SKM-1 (cell line): ENCODE results near the gene FAM222B.
A peak's percentile ranks its signal among the peaks of the same experiment; 100 is the strongest.

Source experiments
- DNase-seq: peaks from one replicate; lab custom pipeline; 2025; ENCODE audit not compliant: unreplicated experiment; lab: John Stamatoyannopoulos, UW

FAM222B gene

GRCh38 chr17:28715217-28715616, 127.4 kb downstream of the FAM222B start:
- DNase-seq, result no peak

- DNase-seq, result no peak
Measured at GRCh38 chr17:28714281-28714680, 128.3 kb downstream of the FAM222B start.

- no peak for DNase-seq
Measured at GRCh38 chr17:28712705-28713415, 129.7 kb downstream of the FAM222B start.

- DNase-seq, result no peak
Measured at GRCh38 chr17:28712032-28712704, 130.4 kb downstream of the FAM222B start.

- no peak for DNase-seq
Measured at GRCh38 chr17:28711723-28712031, 130.9 kb downstream of the FAM222B start, which contains the start of gene PROCA1. Gene PROCA1, minus strand, starts transcription at chr17:28711888. Its CDS starts 228 bp downstream, at chr17:28711660.

- DNase-seq, result peak; percentile 29
Measured at GRCh38 chr17:28710861-28711722, 131.5 kb downstream of the FAM222B start.

GRCh38 chr17:28707339-28707720, 135.3 kb downstream of the FAM222B start:
- no peak for DNase-seq

- no peak for DNase-seq
Measured at GRCh38 chr17:28706471-28707338, 135.9 kb downstream of the FAM222B start.
